Body of pancreas (tissue), 4 donors: ENCODE data around the gene ACOX3.

Source experiments
- CTCF ChIP-seq, 7 experiments: fragments of 450-650 bp in 4 of 7; fragments of 200-600 bp in 3 of 7; sonication (generic) in 3 of 7; IDR thresholded peaks; one replicate each; pipeline ENCODE4 v1.5.1; 2016 to 2019; ENCODE audit warnings: antibody characterized with exemption in 7 of 7
- POLR2A ChIP-seq, 3 donors: fragments of 450-650 bp; IDR thresholded peaks; one replicate each; pipeline ENCODE4 v1.6.1; 2016; ENCODE audit warnings: antibody characterized with exemption in 3 of 3, mild to moderate bottlenecking in 2 of 3

DNA sequence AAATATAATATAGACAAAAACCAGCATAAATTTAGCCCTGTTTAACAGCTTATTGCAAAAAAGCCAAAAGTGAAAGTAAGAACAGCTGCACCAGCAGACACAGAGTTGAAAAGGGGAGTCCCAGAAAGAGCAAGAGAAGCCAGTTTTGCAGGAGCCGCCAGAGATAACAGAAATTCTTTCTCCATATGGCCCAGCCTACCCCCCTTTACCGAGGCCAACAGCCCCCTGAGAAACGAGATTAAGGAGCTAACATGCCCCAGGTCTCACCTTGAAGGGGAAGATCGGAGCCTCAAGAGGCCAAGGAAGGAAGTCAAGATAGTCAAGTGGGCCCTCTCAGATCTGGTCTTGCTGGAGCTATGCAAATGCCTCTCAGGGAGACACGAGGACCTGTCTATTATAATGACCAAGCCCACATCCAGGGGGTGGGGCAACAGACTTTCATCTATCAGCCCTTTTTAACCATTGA, 4.8 kb downstream of the ACOX3 start:
- TF ChIP-seq CTCF (IDR thresholded peaks at IDR 0.05) (no peak), POLR2A (IDR thresholded peaks at IDR 0.05) (no peak)
